Spleen (tissue), 11 donors: ENCODE data around the gene DOCK2. TPM values are rescaled to one million over a fixed set of nuclear protein-coding genes. Genes with fewer than 3 reads are reported as not detected.

Experiments used
- DNase-seq: peaks from one replicate; pipeline ENCODE4 v3.0.0-alpha.2; 2020
- H3K27ac ChIP-seq, 8 donors: fragments of 200-600 bp; sonication (generic) in 7 of 8; 1 replicate in 4 of 8; 2 replicates in 4 of 8; pipeline versions ENCODE4 v1.5.0 to v1.8.0; 2016 to 2021; ENCODE audit warnings: inconsistent platforms in 4 of 8, mild to moderate bottlenecking in 4 of 8, moderate library complexity in 1 of 8
- H3K27me3 ChIP-seq, 7 donors: fragments of 200-600 bp; sonication (generic) in 6 of 7; replicated peaks in 1 of 7; 1 replicate in 4 of 7; 2 replicates in 3 of 7; pipeline versions ENCODE4 v1.5.0 to v1.8.0; 2016 to 2021; ENCODE audit warnings: inconsistent platforms in 3 of 7, mild to moderate bottlenecking in 1 of 7
- H3K36me3 ChIP-seq, 6 donors: fragments of 200-600 bp; sonication (generic) in 5 of 6; 1 replicate in 4 of 6; 2 replicates in 2 of 6; pipeline versions ENCODE4 v1.5.0 to v1.8.0; 2016 to 2021; ENCODE audit warnings: inconsistent platforms in 2 of 6
- H3K4me1 ChIP-seq, 6 donors: fragments of 200-600 bp; sonication (generic) in 5 of 6; 1 replicate in 3 of 6; 2 replicates in 3 of 6; pipeline versions ENCODE4 v1.5.0 to v1.8.0; 2016 to 2021; ENCODE audit warnings: inconsistent platforms in 3 of 6
- H3K4me3 ChIP-seq, 8 donors: fragments of 200-600 bp; sonication (generic) in 7 of 8; 1 replicate in 4 of 8; 2 replicates in 4 of 8; pipeline versions ENCODE4 v1.5.0 to v1.8.0; 2016 to 2021; ENCODE audit warnings: inconsistent platforms in 4 of 8, mild to moderate bottlenecking in 4 of 8, moderate library complexity in 2 of 8
- H3K9me3 ChIP-seq, 8 donors: fragments of 200-600 bp; sonication (generic) in 7 of 8; 1 replicate in 4 of 8; 2 replicates in 4 of 8; pipeline versions ENCODE4 v1.5.0 to v1.8.0; 2016 to 2021; ENCODE audit warnings: inconsistent platforms in 4 of 8
- CTCF ChIP-seq, 11 experiments: fragments of 200-600 bp in 7 of 11; fragments of 450-650 bp in 4 of 11; sonication (generic) in 4 of 11; IDR thresholded peaks in 8 of 11; conservative IDR thresholded peaks in 3 of 11; 1 replicate in 7 of 11; 2 replicates in 4 of 11; pipeline versions ENCODE4 v1.4.0 to v1.8.0; 2016 to 2021; ENCODE audit warnings: antibody characterized with exemption in 11 of 11, inconsistent platforms in 4 of 11, mild to moderate bottlenecking in 1 of 11
- POLR2A ChIP-seq, 3 donors: fragments of 450-650 bp; IDR thresholded peaks; one replicate each; pipeline ENCODE4 v1.5.1; 2017; ENCODE audit warnings: antibody characterized with exemption in 3 of 3, mild to moderate bottlenecking in 1 of 3
- POLR2AphosphoS5 ChIP-seq, 3 donors: sonication (generic); formaldehyde crosslinking; IDR thresholded peaks; one replicate each; pipeline ENCODE4 v1.5.1; 2017; ENCODE audit warnings: antibody characterized with exemption in 3 of 3
- WGBS, 5 donors: extraction: QIAGEN DNeasy Blood & Tissue Kit in 3 of 5; methylation state at CpG; one replicate each; pipeline versions ENCODE4 v1.1.5 to v1.1.7; 2013 to 2018; 5-methylcytosine and 5-hydroxymethylcytosine counted together
- intact Hi-C: fragments of 100-400 bp; cut with DNase I; formaldehyde crosslinking; loops from one replicate; pipeline ENCODE4 v1.15.0; 2023; ENCODE audit warnings: low total_unique reads
- polyA plus RNA-seq, 3 donors: library from polyadenylated mRNA; stranded (reverse); fragments of 200-250 nt; gene quantifications; one replicate each; pipeline ENCODE4 v1.2.1, GENCODE V29; 2013
- total RNA-seq, 7 donors: library from RNA; depleted of rRNA in 3 of 7; stranded (reverse); fragments of >200 nt in 3 of 7; fragmentation: NEBNext Ultra II Directional in 4 of 7; extraction: Animal tissue kit (Norgen Biotek cat#: 25700) in 4 of 7; gene quantifications; one replicate each; pipeline versions ENCODE4 v1.1.0 to v1.2.1, GENCODE V29; 2016 to 2021
- donor health status: healthy with polysubstance abuse.
- donor health status: DM: no; HTN: no; CAD: no; lungs with moderate emphysema.
- donor health status: DM: no; HTN: no; CAD: no.
- donor health status: Bipolar disorder and iron deficiency.
- donor health status: healthy.
- donor health status: DM: no; HTN: no; CAD: no.
- donor health status: DM: yes; HTN: yes; CAD: no.

The DOCK2 gene
- total and polyA plus RNA-seq, 10 donors = 30.6 to 321 (median 198) TPM

GRCh38 chr5:169848271-169848670, 211.2 kb downstream of the DOCK2 start:
- DNase-seq = no peak
- Histone ChIP-seq H3K9me3 (peaks cover 8 to 49% (median 37%) of the 10 kb centered on the region in 8 donors), H3K4me1 (no peaks in the 10 kb centered on the region), H3K4me3 (no peak overlapping the region), H3K36me3 (peaks cover 0 to 98% (median 24%) of the 10 kb centered on the region in 6 donors), H3K27ac (no peak overlapping the region), H3K27me3 (no peaks in the 10 kb centered on the region)
- WGBS, 5 donors = 75 to 99% (median 90%) methylated on average over 3 of the region's 3 CpGs
- intact Hi-C loops = no loop called here
- TF ChIP-seq CTCF (IDR thresholded peaks at IDR 0.05 in 8 of 11, conservative IDR thresholded peaks at IDR 0.05 in 3 of 11) (no peak), POLR2AphosphoS5 (IDR thresholded peaks at IDR 0.05) (no peak), POLR2A (IDR thresholded peaks at IDR 0.05) (no peak)

GRCh38 chr5:169848792-169849191, 211.7 kb downstream of the DOCK2 start:
- Histone ChIP-seq H3K27me3 (no peaks in the 10 kb centered on the region), H3K36me3 (peaks cover 0 to 95% (median 24%) of the 10 kb centered on the region in 6 donors), H3K4me1 (no peaks in the 10 kb centered on the region), H3K9me3 (peaks cover 8 to 49% (median 37%) of the 10 kb centered on the region in 8 donors), H3K27ac (no peak overlapping the region), H3K4me3 (no peak overlapping the region)
- 88 to 97% (median 92%) methylated on average over 2 of the region's 2 CpGs for WGBS, 5 donors
- intact Hi-C loops = no loop called here
- TF ChIP-seq POLR2A (IDR thresholded peaks at IDR 0.05) (no peak), POLR2AphosphoS5 (IDR thresholded peaks at IDR 0.05) (no peak), CTCF (IDR thresholded peaks at IDR 0.05 in 8 of 11, conservative IDR thresholded peaks at IDR 0.05 in 3 of 11) (no peak)
- no peak for DNase-seq

GRCh38 chr5:169850409-169850808, 213.3 kb downstream of the DOCK2 start:
- H3K36me3 ChIP-seq = peaks cover 0 to 92% (median 21%) of the 10 kb centered on the region in 6 donors
- TF ChIP-seq POLR2A (IDR thresholded peaks at IDR 0.05) = no peak
- TF ChIP-seq CTCF (IDR thresholded peaks at IDR 0.05 in 8 of 11, conservative IDR thresholded peaks at IDR 0.05 in 3 of 11) = no peak
- no peak for TF ChIP-seq POLR2AphosphoS5 (IDR thresholded peaks at IDR 0.05)

GRCh38 chr5:169851321-169851850, 214.3 kb downstream of the DOCK2 start:
- DNase-seq = no peak
- Histone ChIP-seq H3K27me3 (no peaks in the 10 kb centered on the region), H3K4me3 (no peak overlapping the region), H3K36me3 (peaks cover 0 to 84% (median 21%) of the 10 kb centered on the region in 6 donors), H3K9me3 (peaks cover 8 to 49% (median 37%) of the 10 kb centered on the region in 8 donors), H3K27ac (no peak overlapping the region), H3K4me1 (peaks cover 0 to 2% (median 0%) of the 10 kb centered on the region in 6 donors)
- WGBS, 5 donors = 18 to 75% (median 71%) methylated on average over 1 of the region's 1 CpG
- intact Hi-C loops = no loop called here
- no peak for TF ChIP-seq CTCF (IDR thresholded peaks at IDR 0.05 in 8 of 11, conservative IDR thresholded peaks at IDR 0.05 in 3 of 11)
- TF ChIP-seq POLR2A (IDR thresholded peaks at IDR 0.05) = no peak
- no peak for TF ChIP-seq POLR2AphosphoS5 (IDR thresholded peaks at IDR 0.05)

More at GRCh38 chr5:169850409-169850808, 213.3 kb downstream of the DOCK2 start:
- DNase-seq = no peak
- 95 to 100% (median 98%) methylated on average over 2 of the region's 2 CpGs for WGBS, 5 donors
- no peak overlapping the region for H3K4me3 ChIP-seq
- no peaks in the 10 kb centered on the region for H3K27me3 ChIP-seq
- no peak overlapping the region for H3K27ac ChIP-seq
- no peaks in the 10 kb centered on the region for H3K4me1 ChIP-seq
- intact Hi-C loops = no loop called here
- peaks cover 8 to 49% (median 37%) of the 10 kb centered on the region in 8 donors for H3K9me3 ChIP-seq
